Mammary epithelial cell (primary cell): ENCODE data around the gene BBS7.

Experiments used
- EZH2 ChIP-seq: IDR thresholded peaks from 2 replicates; pipeline ENCODE4 v1.6.1; 2012; ENCODE audit warnings: low read length, inconsistent platforms, borderline replicate concordance
- TF ChIP-seq, protein P1 (sequence below), 2 donors: IDR thresholded peaks in 1 of 2; conservative IDR thresholded peaks in 1 of 2; 2 replicates each; pipeline ENCODE4 v1.5.1; 2011 to 2012; ENCODE audit warnings: inconsistent platforms in 2 of 2, low read length in 2 of 2, mild to moderate bottlenecking in 2 of 2, control low read depth in 1 of 2, low read depth in 1 of 2; ENCODE audit not compliant: insufficient read depth in 1 of 2; ENCODE audit errors: extremely low read depth in 1 of 2

DNA sequence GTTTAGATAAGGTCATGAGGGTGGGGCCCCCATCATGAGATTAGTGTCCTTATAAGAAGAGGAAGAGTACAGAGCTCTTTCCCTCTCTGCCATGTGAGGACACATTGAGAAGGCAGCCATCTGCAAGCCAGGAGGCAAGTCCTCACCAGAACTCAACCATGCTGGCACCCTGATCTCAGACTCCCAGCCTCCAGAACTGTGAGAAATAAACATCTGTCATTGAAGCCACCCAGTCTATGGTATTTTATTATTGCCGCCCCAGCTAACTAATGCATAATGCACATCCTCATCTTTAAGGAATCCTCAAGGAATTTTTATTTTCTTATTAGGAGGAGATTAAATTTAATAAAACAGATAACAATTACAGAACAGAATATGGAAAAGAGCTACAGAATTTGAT is 85.9 kb downstream of the BBS7 start:
- TF ChIP-seq, protein P1, sequence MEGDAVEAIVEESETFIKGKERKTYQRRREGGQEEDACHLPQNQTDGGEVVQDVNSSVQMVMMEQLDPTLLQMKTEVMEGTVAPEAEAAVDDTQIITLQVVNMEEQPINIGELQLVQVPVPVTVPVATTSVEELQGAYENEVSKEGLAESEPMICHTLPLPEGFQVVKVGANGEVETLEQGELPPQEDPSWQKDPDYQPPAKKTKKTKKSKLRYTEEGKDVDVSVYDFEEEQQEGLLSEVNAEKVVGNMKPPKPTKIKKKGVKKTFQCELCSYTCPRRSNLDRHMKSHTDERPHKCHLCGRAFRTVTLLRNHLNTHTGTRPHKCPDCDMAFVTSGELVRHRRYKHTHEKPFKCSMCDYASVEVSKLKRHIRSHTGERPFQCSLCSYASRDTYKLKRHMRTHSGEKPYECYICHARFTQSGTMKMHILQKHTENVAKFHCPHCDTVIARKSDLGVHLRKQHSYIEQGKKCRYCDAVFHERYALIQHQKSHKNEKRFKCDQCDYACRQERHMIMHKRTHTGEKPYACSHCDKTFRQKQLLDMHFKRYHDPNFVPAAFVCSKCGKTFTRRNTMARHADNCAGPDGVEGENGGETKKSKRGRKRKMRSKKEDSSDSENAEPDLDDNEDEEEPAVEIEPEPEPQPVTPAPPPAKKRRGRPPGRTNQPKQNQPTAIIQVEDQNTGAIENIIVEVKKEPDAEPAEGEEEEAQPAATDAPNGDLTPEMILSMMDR (conservative IDR thresholded peaks at IDR 0.05 in 1 of 2, IDR thresholded peaks at IDR 0.05 in 1 of 2; ENCODE audit: extremely low read depth in 1 of 2, insufficient read depth in 1 of 2, low read depth in 1 of 2, low read length in 2 of 2), result no peak
- TF ChIP-seq EZH2, result no peak
